NCI-H2171 (cell line): ENCODE measurements around the gene SEC22A.

Experiments used
- DNase-seq: peaks from one replicate; lab custom pipeline; 2025; lab: John Stamatoyannopoulos, UW

Gene SEC22A

GRCh38 chr3:123287962-123288302 is 86.2 kb downstream of the SEC22A start:
- DNase-seq, result no peak

- DNase-seq, result no peak
Measured at GRCh38 chr3:123289391-123290106, 87.8 kb downstream of the SEC22A start.

GRCh38 chr3:123290107-123290930 is 88.6 kb downstream of the SEC22A start:
- DNase-seq, result no peak

- no peak for DNase-seq
Measured at GRCh38 chr3:123290962-123291361, 89.2 kb downstream of the SEC22A start.

GRCh38 chr3:123291404-123291803 is 89.7 kb downstream of the SEC22A start:
- DNase-seq, result no peak

GRCh38 chr3:123292321-123293310 is 90.9 kb downstream of the SEC22A start:
- no peak for DNase-seq

- no peak for DNase-seq
Measured at GRCh38 chr3:123294296-123294938, 92.7 kb downstream of the SEC22A start.

- DNase-seq, result no peak
Measured at GRCh38 chr3:123295171-123295900, 93.6 kb downstream of the SEC22A start.

GRCh38 chr3:123295901-123296250 is 94.1 kb downstream of the SEC22A start:
- no peak for DNase-seq

GRCh38 chr3:123296261-123296660 is 94.5 kb downstream of the SEC22A start:
- DNase-seq, result no peak

- no peak for DNase-seq
Measured at GRCh38 chr3:123296836-123297626, 95.3 kb downstream of the SEC22A start.

GRCh38 chr3:123297627-123297899 is 95.8 kb downstream of the SEC22A start:
- DNase-seq, result no peak

GRCh38 chr3:123298903-123299302 is 97.2 kb downstream of the SEC22A start:
- DNase-seq, result no peak

- no peak for DNase-seq
Measured at GRCh38 chr3:123299581-123299980, 97.8 kb downstream of the SEC22A start.

- no peak for DNase-seq
Measured at GRCh38 chr3:123300056-123300455, 98.3 kb downstream of the SEC22A start.

- DNase-seq, result no peak
Measured at GRCh38 chr3:123300583-123300982, 98.8 kb downstream of the SEC22A start.

- DNase-seq, result no peak
Measured at GRCh38 chr3:123301331-123302184, 99.8 kb downstream of the SEC22A start.

GRCh38 chr3:123302961-123303360 is 101.2 kb downstream of the SEC22A start:
- DNase-seq, result no peak

GRCh38 chr3:123303976-123304560 is 102.3 kb downstream of the SEC22A start:
- DNase-seq, result no peak
